ENCODE results near the gene SYNM. TPM values are rescaled to one million over a fixed set of nuclear protein-coding genes. Genes with fewer than 3 reads are reported as not detected.

Gene SYNM
- total RNA-seq, 1 experiment from 2014 or later: not detected

GRCh38 chr15:99174567-99175395, 69.9 kb downstream of the SYNM start:
- H3K9ac ChIP-seq (ENCODE audit: low read length): no peak overlapping the region
- H3K4me3 ChIP-seq (ENCODE audit: low read length): no peak overlapping the region
- H3K4me2 ChIP-seq (ENCODE audit: low read depth, low read length, poor library complexity, severe bottlenecking): no peak overlapping the region
- H3K9me2 ChIP-seq (replicated peaks; ENCODE audit: insufficient read depth, low read length): no peaks in the 10 kb centered on the region
- no peaks in the 10 kb centered on the region for H3K9me3 ChIP-seq (ENCODE audit: low read length)
- no peaks in the 10 kb centered on the region for H3K36me3 ChIP-seq (ENCODE audit: insufficient read depth, low read length)
- H3K27ac ChIP-seq (ENCODE audit: low read length): no peak overlapping the region
- H3K79me2 ChIP-seq (ENCODE audit: low read length): no peaks in the 10 kb centered on the region
- H3K27me3 ChIP-seq (ENCODE audit: low read length): no peaks in the 10 kb centered on the region
- H2AFZ ChIP-seq (ENCODE audit: low read length): no peak overlapping the region
- H3K4me1 ChIP-seq (ENCODE audit: low read length): no peaks in the 10 kb centered on the region
- H4K20me1 ChIP-seq (ENCODE audit: insufficient read depth, low read depth, low read length): no peaks in the 10 kb centered on the region
- no peak for DNase-seq

- Histone ChIP-seq H3K36me3 (ENCODE audit: insufficient read depth, low read length) (no peaks in the 10 kb centered on the region), H3K9me3 (ENCODE audit: low read length) (no peaks in the 10 kb centered on the region), H3K27ac (ENCODE audit: low read length) (no peak overlapping the region), H3K4me3 (ENCODE audit: low read length) (no peak overlapping the region), H3K4me2 (ENCODE audit: low read depth, low read length, poor library complexity, severe bottlenecking) (no peak overlapping the region), H3K4me1 (ENCODE audit: low read length) (no peaks in the 10 kb centered on the region), H4K20me1 (ENCODE audit: insufficient read depth, low read depth, low read length) (no peaks in the 10 kb centered on the region), H3K9me2 (replicated peaks; ENCODE audit: insufficient read depth, low read length) (no peaks in the 10 kb centered on the region), H3K27me3 (ENCODE audit: low read length) (no peaks in the 10 kb centered on the region), H3K9ac (ENCODE audit: low read length) (no peak overlapping the region), H2AFZ (ENCODE audit: low read length) (no peak overlapping the region), H3K79me2 (ENCODE audit: low read length) (no peaks in the 10 kb centered on the region)
- no peak for DNase-seq
Measured at GRCh38 chr15:99176757-99177156, 71.9 kb downstream of the SYNM start.

GRCh38 chr15:99177679-99178078, 72.8 kb downstream of the SYNM start:
- no peak for DNase-seq
- Histone ChIP-seq H3K27me3 (ENCODE audit: low read length) (no peaks in the 10 kb centered on the region), H3K36me3 (ENCODE audit: insufficient read depth, low read length) (no peaks in the 10 kb centered on the region), H3K4me3 (ENCODE audit: low read length) (no peak overlapping the region), H3K9ac (ENCODE audit: low read length) (no peak overlapping the region), H3K27ac (ENCODE audit: low read length) (no peak overlapping the region), H4K20me1 (ENCODE audit: insufficient read depth, low read depth, low read length) (no peaks in the 10 kb centered on the region), H3K9me2 (replicated peaks; ENCODE audit: insufficient read depth, low read length) (no peaks in the 10 kb centered on the region), H3K9me3 (ENCODE audit: low read length) (no peaks in the 10 kb centered on the region), H3K4me2 (ENCODE audit: low read depth, low read length, poor library complexity, severe bottlenecking) (no peak overlapping the region), H3K79me2 (ENCODE audit: low read length) (no peaks in the 10 kb centered on the region), H3K4me1 (ENCODE audit: low read length) (no peaks in the 10 kb centered on the region), H2AFZ (ENCODE audit: low read length) (no peak overlapping the region)

- Histone ChIP-seq H3K79me2 (ENCODE audit: low read length) (no peaks in the 10 kb centered on the region), H3K9ac (ENCODE audit: low read length) (no peak overlapping the region), H2AFZ (ENCODE audit: low read length) (no peak overlapping the region), H3K4me2 (ENCODE audit: low read depth, low read length, poor library complexity, severe bottlenecking) (no peak overlapping the region), H3K27me3 (ENCODE audit: low read length) (no peaks in the 10 kb centered on the region), H3K4me1 (ENCODE audit: low read length) (no peaks in the 10 kb centered on the region), H3K9me3 (ENCODE audit: low read length) (no peaks in the 10 kb centered on the region), H3K27ac (ENCODE audit: low read length) (no peak overlapping the region), H3K4me3 (ENCODE audit: low read length) (no peak overlapping the region), H3K36me3 (ENCODE audit: insufficient read depth, low read length) (no peaks in the 10 kb centered on the region), H3K9me2 (replicated peaks; ENCODE audit: insufficient read depth, low read length) (no peaks in the 10 kb centered on the region), H4K20me1 (ENCODE audit: insufficient read depth, low read depth, low read length) (no peaks in the 10 kb centered on the region)
- no peak for DNase-seq
Measured at GRCh38 chr15:99180086-99180963, 75.4 kb downstream of the SYNM start.

- Histone ChIP-seq H3K4me3 (ENCODE audit: low read length) (no peak overlapping the region), H4K20me1 (ENCODE audit: insufficient read depth, low read depth, low read length) (no peaks in the 10 kb centered on the region), H3K9ac (ENCODE audit: low read length) (no peak overlapping the region), H3K4me2 (ENCODE audit: low read depth, low read length, poor library complexity, severe bottlenecking) (no peak overlapping the region), H3K4me1 (ENCODE audit: low read length) (no peaks in the 10 kb centered on the region), H3K79me2 (ENCODE audit: low read length) (no peaks in the 10 kb centered on the region), H3K36me3 (ENCODE audit: insufficient read depth, low read length) (no peaks in the 10 kb centered on the region), H3K27me3 (ENCODE audit: low read length) (no peaks in the 10 kb centered on the region), H2AFZ (ENCODE audit: low read length) (no peak overlapping the region), H3K27ac (ENCODE audit: low read length) (no peak overlapping the region), H3K9me2 (replicated peaks; ENCODE audit: insufficient read depth, low read length) (no peaks in the 10 kb centered on the region), H3K9me3 (ENCODE audit: low read length) (no peaks in the 10 kb centered on the region)
- DNase-seq: no peak
Measured at GRCh38 chr15:99180964-99181306, 76.1 kb downstream of the SYNM start.

- Histone ChIP-seq H4K20me1 (ENCODE audit: insufficient read depth, low read depth, low read length) (no peaks in the 10 kb centered on the region), H3K27me3 (ENCODE audit: low read length) (no peaks in the 10 kb centered on the region), H3K36me3 (ENCODE audit: insufficient read depth, low read length) (no peaks in the 10 kb centered on the region), H3K27ac (ENCODE audit: low read length) (no peak overlapping the region), H3K4me1 (ENCODE audit: low read length) (no peaks in the 10 kb centered on the region), H3K9me3 (ENCODE audit: low read length) (no peaks in the 10 kb centered on the region), H2AFZ (ENCODE audit: low read length) (no peak overlapping the region), H3K79me2 (ENCODE audit: low read length) (no peaks in the 10 kb centered on the region), H3K9me2 (replicated peaks; ENCODE audit: insufficient read depth, low read length) (no peaks in the 10 kb centered on the region), H3K4me2 (ENCODE audit: low read depth, low read length, poor library complexity, severe bottlenecking) (no peak overlapping the region), H3K4me3 (ENCODE audit: low read length) (no peak overlapping the region), H3K9ac (ENCODE audit: low read length) (no peak overlapping the region)
- DNase-seq: no peak
Measured at GRCh38 chr15:99181545-99181971, 76.7 kb downstream of the SYNM start.

GRCh38 chr15:99182791-99183190, 77.9 kb downstream of the SYNM start:
- no peak overlapping the region for H2AFZ ChIP-seq (ENCODE audit: low read length)
- no peaks in the 10 kb centered on the region for H3K79me2 ChIP-seq (ENCODE audit: low read length)
- no peak overlapping the region for H3K27ac ChIP-seq (ENCODE audit: low read length)
- DNase-seq: no peak
- no peak overlapping the region for H3K9ac ChIP-seq (ENCODE audit: low read length)
- H3K4me1 ChIP-seq (ENCODE audit: low read length): no peaks in the 10 kb centered on the region
- no peaks in the 10 kb centered on the region for H3K9me2 ChIP-seq (replicated peaks; ENCODE audit: insufficient read depth, low read length)
- no peak overlapping the region for H3K4me3 ChIP-seq (ENCODE audit: low read length)
- no peaks in the 10 kb centered on the region for H4K20me1 ChIP-seq (ENCODE audit: insufficient read depth, low read depth, low read length)
- H3K36me3 ChIP-seq (ENCODE audit: insufficient read depth, low read length): no peaks in the 10 kb centered on the region
- no peaks in the 10 kb centered on the region for H3K27me3 ChIP-seq (ENCODE audit: low read length)
- H3K4me2 ChIP-seq (ENCODE audit: low read depth, low read length, poor library complexity, severe bottlenecking): no peak overlapping the region
- no peaks in the 10 kb centered on the region for H3K9me3 ChIP-seq (ENCODE audit: low read length)

Data from Karpas-422 (cell line).